ENCODE results near the gene NAE1.

GRCh38 chr16:66873685-66874055 is 42.9 kb upstream of the NAE1 start:
- TF ChIP-seq BHLHE40 (IDR thresholded peaks at IDR 0.05; ENCODE audit: borderline replicate concordance) (no peak), SUZ12 (IDR thresholded peaks at IDR 0.05) (no peak), TARDBP (IDR thresholded peaks at IDR 0.05) (no peak), FOXM1 (IDR thresholded peaks at IDR 0.05; ENCODE audit: borderline replicate concordance) (no peak), ZNF384 (IDR thresholded peaks at IDR 0.05) (no peak), PKNOX1 (IDR thresholded peaks at IDR 0.05) (no peak), L3MBTL2 (conservative IDR thresholded peaks at IDR 0.05) (no peak), HDGF (IDR thresholded peaks at IDR 0.05; ENCODE audit: borderline replicate concordance) (no peak), SP1 (IDR thresholded peaks at IDR 0.05) (no peak), NFRKB (IDR thresholded peaks at IDR 0.05) (no peak), ARNT (IDR thresholded peaks at IDR 0.05) (no peak), CTBP1 (IDR thresholded peaks at IDR 0.05; ENCODE audit: borderline replicate concordance) (no peak)

Data from HEK293T (cell line).